GM18502 (cell line): ENCODE data around the gene ARHGEF4.
A peak's percentile ranks its signal among the peaks of the same experiment; 100 is the strongest.
"Not testable (repeated sequence)": the region's sequence is repeated elsewhere in the genome, so short reads cannot be mapped to it uniquely, and the experiment has no call there.

Source experiments
- ATAC-seq: cut with Tn5 transposase; IDR thresholded peaks from one replicate; pipeline ENCODE4 v1.9.1; 2021; ENCODE audit warnings: mild to moderate bottlenecking; ENCODE audit not compliant: unreplicated experiment, poor library complexity

ARHGEF4 gene

DNA sequence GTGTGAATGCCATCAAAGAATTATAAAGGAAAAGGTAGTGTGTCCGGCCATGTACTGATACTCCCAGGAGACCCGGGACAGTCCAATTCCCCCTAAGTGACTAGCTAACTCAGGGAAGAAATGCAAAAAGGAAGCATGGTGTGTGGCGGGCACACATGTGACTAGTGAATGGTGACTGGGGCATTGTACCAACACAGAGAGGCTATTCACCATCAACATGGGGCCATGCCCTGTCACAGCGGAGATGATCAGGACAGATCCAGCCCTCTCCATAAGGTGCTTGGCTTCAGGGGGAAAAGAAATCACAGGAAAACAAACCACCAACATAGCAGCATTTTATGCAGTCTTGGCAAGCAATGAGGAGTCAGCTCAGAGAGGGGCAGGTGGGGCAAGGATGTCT, 222.2 kb downstream of the ARHGEF4 start:
- no peak for ATAC-seq

DNA sequence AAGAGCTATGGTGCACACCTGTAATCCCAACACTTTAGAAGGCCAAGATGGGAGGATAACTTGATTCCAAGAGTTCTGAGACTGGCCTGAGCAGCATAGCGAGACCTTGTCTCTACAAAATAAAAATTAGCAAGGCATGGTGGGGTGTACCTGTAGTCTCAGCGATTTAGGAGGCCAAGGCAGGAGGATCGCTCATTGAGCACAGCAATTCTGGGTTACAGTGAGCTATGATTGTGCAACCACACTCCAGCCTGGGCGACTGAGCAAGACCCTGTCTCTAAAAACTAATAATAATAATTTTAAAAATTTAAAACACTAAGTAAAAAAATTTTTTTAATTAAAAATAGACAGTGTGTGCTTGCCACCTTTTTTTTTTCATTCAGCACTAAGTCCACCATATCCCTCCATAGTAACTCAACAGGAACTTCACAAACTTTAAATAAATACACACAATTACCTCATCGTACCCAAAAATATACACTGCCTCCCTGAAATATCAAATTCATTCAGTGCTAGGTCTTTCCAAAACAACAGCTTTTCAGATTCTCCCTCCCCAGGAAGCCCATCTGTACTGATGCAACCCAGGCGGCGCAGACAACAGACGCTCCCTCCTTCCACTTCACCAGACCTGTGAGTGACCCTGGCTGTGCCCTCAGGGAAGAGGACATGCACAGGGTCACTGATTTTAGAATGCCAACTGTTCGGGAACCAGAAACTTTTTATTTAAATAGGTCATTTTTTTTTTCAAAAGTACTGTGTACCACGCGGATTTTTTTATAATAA, 227.0 kb downstream of the ARHGEF4 start:
- ATAC-seq = no peak

DNA sequence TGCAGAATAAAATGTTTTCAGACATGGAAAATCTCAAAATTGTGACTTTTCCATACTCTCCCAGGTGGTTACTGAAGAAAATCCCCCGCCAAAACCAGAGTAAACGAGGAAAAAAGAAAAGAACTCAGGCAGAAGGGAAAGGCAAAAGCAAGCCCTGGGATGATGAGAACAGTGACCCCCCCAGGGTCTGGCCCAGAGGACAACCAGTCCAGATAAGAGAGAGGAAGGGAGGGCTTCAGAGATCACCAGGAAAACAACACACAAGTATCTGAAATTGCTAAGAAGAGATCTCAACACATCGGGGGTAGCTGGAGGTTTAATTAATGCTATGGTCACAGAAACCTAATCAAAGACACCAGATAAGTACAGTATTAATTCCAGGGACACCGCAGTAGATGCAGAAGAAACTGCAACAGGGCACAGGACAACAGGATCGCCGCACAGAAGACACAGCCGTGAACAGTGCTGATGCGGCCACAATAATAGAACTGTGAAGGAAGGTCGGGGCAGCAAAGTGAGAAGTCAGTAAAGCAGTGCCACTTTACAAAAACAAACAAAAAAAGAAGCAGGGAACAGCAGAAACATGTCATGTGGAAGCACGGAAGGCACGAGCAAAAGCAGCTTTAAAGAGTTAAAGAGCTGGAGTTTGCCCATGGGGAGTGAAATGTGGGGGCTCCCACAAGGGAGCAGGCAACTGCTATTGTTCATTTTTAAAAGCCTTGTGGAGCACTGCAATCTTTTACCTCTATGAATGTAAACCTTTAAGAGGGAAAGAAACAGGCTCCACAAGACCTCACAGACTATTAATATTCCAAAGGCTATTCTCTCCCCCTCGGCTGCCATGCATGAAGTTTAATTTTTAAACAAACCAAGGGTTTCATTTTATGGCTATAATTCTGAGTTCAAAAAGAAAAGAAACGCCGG, 228.1 kb downstream of the ARHGEF4 start:
- ATAC-seq = no peak

DNA sequence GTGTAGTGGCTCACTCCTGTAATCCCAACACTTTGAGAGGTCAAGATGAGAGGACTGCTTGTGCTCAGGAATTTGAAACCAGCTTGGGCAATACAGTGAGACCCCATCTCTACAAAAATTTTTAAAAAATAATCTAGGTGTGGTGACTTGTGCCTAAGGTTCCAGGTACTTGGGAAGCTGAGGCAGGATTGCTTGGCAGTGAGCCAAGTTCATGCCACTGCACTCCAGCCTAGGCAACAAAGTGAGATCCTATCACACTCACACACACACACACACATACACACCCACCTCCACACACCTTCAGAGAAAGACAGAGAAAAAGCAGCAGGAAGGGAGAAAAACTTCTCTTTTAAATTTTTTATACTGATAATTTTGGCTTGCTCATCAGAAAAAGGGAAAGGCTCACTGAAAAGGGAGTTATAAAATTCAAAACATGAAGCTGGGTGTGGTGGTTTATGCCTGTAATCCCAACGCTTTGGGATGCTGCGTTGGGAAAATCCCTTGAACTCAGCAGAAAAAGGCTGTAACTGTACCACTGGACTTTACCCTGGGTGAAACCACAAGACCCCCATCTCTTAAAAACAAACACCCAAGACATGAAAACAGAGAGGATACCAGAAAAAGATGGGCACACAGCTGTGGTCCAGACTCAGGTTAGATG, 230.9 kb downstream of the ARHGEF4 start:
- no peak for ATAC-seq

DNA sequence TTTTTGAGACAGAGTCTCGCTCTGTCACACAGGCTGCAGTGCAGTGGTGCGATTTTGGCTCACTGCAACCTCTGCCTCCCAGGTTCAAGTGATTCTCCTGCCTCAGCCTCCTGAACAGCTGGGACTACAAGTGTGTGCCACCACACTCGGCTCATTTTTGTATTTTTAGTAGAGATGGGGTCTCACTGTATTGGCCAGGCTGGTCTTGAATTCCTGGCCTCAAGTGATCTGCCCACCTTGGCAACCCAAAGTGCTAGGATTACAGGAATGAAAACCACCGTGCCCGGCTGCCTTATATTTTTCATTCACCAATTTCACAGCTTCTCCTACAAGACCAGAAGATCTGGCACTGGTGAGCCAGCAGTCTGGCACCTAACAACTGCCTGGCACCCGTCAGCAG, 231.5 kb downstream of the ARHGEF4 start:
- not testable (repeated sequence) for ATAC-seq

DNA sequence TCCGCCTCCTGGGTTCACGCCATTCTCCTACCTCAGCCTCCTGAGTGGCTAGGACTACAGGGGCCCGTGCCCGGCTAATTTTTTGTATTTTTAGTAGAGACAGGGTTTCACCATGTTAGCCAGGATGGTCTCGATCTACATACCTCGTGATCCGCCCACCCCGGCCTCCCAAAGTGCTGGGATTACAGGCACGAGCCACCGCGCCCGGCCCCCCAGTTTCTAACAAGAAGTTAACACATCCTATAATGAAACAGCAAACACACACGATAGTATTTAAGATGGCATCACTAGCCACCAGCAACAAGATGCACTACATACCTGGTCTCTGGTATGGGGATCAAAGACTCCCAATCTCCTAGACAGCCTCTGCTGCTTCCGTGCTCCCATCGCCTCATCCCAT, 238.9 kb downstream of the ARHGEF4 start:
- ATAC-seq = not testable (repeated sequence)

DNA sequence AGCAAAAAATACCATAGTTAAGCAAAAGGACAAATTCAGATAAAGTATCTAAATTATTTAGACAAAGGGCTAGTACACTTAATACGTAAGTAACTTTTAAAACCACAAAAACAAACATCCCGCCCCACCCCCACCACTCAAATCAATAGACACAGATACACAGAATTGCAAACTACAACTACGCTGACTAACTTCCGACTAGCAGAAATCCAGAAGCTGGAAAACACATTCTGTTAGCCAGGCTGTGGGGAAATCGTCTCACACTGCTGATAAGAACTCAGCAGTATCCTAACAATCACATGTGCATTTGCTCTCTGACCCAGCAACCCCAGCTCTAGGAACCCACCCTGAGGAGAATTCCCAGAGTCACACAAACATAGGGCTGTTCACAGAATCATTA, 240.0 kb downstream of the ARHGEF4 start:
- no peak for ATAC-seq

DNA sequence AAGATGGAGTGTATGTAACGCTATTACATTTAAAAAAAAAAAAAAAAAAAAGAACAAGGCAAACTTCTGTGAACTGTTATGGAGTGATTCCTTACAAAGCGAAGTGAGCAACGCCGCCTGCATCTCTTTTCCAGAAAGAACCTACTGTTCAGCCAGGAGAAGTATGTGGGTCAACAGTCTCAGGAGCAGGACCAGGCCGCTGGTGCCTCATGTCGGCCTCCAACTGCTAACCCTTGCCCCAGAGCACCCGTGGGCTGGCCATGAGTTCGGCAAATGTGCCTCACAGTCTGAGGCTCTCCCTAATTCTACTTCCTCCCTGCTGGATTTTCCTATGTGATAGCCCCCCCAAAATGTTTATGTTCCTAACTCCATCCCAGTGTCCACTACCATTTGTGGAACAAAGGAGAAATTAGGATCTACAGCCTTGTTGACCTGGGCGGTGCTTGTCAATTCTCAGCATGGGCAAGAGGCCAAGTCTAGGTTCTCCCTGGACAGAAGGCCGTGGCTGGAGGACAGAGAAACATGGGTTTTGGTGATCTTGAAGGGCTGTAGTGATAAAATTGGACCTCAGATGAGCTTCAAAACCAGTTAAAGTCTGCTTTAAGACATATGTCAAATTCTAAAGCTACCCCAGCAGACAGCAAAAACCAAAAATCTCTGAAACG, 240.6 kb downstream of the ARHGEF4 start:
- ATAC-seq = no peak

DNA sequence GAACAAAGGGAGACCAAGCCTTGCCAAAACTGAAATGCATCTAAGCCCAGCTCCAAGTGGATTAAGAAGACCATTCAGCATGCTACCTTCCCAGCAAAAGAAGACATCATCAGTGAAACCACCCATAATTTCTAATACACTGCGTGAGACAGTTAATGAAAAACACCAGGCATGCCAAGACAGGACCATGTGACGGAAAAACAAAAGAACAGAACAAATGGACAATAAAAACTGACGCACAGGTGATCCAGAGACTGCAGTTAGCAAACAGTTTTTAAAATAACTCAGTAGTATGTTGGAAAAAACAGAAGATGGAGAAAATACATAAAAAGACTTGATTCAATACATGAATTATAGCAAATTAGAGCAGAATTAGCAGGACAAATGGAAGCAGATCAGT, 241.3 kb downstream of the ARHGEF4 start:
- no peak for ATAC-seq

DNA sequence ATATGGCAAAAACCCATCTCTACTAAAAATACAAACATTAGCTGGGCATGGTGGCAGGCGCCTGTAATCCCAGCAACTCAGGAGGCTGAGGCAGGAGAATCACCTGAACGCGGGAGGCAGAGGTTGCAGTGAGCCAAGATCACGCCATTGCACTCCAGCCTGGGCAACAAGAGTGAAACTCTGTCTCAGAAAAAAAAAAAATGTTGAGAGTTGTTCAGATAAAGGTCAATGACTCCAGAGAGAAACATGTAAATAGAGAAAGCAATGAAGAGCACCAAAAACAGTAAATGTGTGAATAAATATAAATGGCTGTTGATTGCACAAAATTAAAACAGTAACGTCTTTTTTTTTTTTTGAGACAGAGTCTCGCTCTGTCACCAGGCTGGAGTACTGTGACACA, 243.2 kb downstream of the ARHGEF4 start:
- not testable (repeated sequence) for ATAC-seq

DNA sequence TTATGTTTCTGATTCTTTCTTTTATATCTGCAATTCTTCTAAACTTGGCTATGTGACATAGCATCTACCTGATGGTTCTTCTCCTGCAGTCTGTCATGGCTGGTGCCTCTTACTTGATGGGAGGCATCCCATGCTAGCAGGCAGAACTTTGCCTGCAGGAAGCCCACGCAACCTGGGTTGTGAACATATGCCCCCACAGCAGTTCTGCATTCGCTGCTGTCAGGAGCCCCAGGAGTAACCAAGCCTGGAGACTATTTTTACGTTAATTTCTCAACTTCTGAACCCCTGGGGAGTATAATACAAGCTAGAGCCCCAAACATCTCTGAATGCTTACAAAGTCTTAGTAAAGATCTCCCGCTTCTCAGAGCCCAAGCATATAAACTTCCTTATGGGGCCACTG, 244.5 kb downstream of the ARHGEF4 start:
- no peak for ATAC-seq

DNA sequence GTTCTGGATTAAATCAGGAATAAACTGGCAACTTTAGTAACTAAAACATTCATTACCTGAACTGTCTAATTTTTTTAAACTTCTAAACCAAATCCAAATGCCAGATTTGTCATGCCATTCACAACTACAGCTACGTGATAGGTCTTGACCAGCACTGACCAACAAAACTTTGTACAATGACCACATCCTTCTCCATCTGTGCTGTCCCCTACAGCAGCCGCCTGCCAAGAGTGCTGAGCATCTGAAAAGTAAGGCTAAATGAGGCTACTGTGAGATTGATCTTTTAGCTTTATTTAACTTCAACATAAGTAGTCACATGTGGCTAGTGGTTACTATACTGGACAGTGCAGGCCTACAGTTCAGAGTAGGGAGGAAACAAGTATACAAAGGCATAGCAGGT, 248.9 kb downstream of the ARHGEF4 start:
- ATAC-seq = no peak

DNA sequence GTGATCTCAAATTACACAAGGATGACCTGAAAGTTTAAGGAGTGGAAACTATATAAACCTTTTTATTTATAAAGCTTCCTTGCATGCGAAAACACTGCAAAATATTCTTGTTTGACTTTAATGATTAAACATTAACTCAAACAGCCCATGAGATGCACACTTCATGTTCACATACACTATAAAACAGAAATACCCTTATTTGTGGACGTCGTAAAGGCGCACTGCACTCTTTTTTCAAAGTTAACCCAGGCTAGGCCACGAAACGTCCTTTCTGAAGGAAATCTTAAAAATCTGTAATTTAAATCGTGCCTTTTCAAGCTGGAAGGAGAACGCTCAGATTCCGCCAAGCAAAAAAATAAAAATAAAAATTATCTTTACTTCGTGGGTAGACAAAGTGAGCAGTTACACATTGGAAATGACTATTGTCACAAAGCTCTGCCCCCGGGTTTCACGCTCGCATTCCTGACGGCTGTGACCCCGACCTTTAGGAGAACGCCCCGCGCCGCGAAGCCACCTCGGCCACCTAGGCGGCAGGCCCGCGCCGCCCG, 255.8 kb downstream of the ARHGEF4 start:
- ATAC-seq = no peak

DNA sequence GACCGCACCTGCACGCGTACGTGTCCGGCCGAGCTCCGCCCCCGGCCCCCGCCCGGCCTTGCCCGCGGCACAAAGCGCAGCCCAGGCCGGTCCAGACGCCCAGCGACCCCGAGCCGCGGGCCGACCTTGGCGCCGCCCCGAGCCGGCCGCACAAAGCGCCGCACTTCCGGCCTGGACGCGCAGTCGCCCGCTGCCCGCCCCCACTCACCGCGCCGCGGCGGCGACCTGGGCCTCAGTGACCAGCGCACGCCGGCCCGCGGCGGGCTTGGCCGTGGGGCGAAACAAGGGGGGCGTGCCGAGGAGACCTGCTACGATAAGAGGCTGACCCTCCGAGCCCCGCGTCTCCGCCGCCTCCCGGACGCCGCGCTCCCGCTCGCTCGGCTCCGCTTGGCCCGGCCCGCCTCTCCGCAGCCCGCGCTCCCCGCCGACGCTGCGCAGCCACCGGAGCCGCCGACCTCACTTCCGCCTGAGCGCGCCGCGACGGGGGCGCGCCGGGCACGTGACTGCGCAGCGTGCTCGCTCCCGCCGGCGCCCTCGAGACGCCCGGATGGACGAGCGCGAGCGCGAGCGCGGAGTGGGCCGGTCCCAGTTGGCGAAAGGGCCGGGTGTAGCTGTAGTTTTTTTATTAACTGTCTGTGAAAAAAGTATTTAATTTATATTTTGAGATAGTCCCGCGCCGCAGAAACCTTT, 256.4 kb downstream of the ARHGEF4 start, which contains the start of gene FAM168B:
Gene FAM168B (minus strand): TSS at position 455 of the 690 bp plus-strand sequence. CDS start 10,814 bp downstream, outside the sequence.
- peak; percentile 81 for ATAC-seq

DNA sequence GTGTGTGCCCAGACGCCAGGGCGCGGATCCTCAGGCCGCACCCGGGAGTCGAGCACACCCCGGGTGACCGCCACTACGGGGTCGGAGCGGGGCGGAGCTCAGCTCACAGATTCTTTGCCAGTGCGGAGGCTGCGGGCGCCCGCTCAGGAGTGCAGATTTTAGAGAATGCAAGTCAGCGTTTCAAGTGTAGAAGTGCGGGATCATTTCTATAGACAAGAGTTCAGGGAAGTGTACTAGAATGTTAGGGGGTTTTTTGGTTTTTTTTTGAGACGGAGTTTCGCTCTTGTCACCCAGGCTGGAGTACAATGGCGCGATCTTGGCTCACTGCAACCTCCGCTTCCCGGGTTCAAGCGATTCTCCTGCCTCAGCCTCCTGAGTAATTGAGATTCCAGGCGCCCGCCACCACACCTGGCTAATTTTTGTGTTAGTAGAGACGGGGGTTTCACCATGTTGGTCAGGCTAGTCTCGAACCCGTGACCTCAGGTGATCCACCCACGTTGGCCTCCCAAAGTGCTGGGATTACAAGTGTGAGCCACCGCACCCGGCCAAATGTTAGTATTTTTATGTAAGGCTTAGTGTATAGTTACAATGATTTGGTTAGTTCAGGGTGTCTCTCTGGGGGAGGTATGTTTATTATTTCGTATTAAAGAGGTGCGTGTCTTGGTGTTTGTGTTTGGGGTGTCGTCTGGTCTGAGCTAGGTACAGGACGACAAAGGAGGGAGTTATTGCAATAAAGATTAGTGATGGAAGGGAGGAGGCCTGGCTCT, 257.2 kb downstream of the ARHGEF4 start:
- peak; percentile 74 for ATAC-seq

DNA sequence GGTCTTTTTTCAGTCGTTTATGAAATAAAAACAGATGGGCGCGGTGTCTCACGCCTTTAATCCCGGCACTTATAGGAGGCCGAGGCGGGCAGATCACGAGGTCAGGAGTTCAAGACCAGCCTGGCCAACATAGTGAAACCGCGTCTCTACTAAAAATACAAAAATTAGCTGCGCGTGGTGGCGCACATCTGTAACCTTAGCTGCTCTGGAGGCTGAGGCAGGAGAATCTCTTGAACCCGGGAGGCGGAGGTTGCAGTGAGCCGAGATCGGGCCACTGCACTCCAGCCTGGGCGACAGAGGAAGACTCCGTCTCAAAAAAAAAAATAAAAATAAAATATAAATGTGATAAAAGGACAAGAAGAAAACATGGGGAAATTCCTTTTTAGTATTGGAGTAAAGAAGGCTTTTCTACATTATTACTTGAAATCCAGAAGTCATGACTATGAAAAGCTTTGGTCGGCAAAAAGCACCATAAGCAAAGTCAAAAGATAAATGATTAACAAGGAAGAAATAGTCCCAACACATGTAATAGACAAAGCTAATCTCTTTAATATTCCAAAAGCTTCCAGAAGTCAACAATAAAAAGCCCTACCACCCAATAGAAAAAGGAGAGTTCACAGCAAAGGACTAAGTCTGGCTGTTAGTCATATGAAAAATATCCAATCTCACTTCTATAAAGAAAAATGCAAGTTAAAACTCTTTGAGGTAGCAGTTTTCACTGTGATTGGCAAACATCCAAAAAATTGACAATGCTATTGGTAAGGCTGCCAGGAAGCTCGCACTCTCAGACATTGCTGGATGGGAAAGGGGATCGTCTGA, 258.0 kb downstream of the ARHGEF4 start:
- no peak for ATAC-seq
